Prostate gland (tissue), 2 donors: Measurements from ENCODE around the gene ARHGAP42.

Experiments used
- POLR2A ChIP-seq: fragments of 450-650 bp; IDR thresholded peaks from one replicate; pipeline ENCODE4 v1.6.1; 2016; ENCODE audit warnings: antibody characterized with exemption, mild to moderate bottlenecking
- TF ChIP-seq, protein P1 (sequence below), 4 experiments: fragments of 200-600 bp in 2 of 4; fragments of 450-650 bp in 2 of 4; sonication (generic) in 2 of 4; IDR thresholded peaks; 1 replicate in 3 of 4; 2 replicates in 1 of 4; pipeline ENCODE4 v1.5.1; 2016 to 2019; ENCODE audit warnings: antibody characterized with exemption in 4 of 4, mild to moderate bottlenecking in 2 of 4, moderate library complexity in 2 of 4

DNA sequence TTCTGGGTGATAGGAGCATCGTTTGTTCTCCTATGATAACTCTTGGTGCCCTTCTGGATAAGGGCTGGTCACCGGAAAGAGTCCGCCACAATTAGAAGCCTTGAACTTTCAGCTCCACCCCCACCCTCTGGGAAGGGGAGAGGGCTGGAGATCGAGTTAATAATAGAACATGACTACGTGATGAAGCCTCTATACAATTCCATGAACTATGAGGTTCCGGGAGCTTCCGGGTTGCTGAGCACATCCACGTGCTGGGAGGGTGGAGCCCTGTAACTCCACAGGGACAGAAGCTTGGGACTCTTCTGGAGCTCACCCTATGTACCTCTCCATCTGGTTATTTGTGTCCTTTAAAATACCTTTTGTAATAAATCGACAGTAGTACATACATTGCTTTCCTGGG is 40.3 kb downstream of the ARHGAP42 start:
- TF ChIP-seq, protein P1, sequence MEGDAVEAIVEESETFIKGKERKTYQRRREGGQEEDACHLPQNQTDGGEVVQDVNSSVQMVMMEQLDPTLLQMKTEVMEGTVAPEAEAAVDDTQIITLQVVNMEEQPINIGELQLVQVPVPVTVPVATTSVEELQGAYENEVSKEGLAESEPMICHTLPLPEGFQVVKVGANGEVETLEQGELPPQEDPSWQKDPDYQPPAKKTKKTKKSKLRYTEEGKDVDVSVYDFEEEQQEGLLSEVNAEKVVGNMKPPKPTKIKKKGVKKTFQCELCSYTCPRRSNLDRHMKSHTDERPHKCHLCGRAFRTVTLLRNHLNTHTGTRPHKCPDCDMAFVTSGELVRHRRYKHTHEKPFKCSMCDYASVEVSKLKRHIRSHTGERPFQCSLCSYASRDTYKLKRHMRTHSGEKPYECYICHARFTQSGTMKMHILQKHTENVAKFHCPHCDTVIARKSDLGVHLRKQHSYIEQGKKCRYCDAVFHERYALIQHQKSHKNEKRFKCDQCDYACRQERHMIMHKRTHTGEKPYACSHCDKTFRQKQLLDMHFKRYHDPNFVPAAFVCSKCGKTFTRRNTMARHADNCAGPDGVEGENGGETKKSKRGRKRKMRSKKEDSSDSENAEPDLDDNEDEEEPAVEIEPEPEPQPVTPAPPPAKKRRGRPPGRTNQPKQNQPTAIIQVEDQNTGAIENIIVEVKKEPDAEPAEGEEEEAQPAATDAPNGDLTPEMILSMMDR (IDR thresholded peaks at IDR 0.05), result no peak
- TF ChIP-seq POLR2A, result no peak
